ENCODE results near the gene RPL23. TPM values are rescaled to one million over a fixed set of nuclear protein-coding genes. Genes with fewer than 3 reads are reported as not detected.
A peak's percentile ranks its signal among the peaks of the same experiment; 100 is the strongest.

Gene RPL23
- total RNA-seq, 4 donors from 2014 or later: 755 to 2,040 (median 1,511) TPM

DNA sequence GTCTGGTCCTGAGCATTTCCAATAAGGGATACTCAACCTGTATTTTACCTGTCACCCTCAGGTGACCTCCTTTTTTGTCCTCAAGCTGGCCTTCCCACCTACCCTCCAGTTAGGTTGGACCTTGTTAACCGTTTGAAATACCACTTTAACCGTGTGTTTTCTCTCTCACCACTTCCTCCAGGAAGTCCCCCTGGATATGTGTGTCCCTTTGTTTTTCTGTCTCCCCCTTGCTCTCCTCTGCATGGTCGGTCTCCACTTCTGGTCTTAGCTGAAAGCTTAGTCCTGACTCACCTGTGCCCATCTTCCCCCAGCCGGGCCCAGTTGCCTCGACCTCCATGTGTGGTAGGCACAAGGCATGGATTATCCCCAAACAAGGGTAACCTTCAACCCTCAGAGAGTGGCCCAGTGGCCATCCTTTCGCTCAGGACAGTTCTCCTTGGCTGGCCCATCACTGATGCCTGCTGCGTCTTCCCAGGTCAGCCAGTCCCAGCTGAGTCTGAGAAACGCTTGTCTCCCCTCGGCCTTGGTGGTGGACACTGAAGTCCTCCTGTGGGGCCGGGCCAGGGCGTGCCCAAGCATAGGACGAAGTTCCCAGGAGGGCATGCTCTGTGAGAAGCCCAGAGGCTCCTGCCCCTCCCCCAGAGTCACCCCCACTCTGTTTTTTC, 36.4 kb upstream of the RPL23 start:
- no peak for ATAC-seq
- no peaks in the 10 kb centered on the region for H3K9me3 ChIP-seq
- H3K4me3 ChIP-seq: no peak overlapping the region
- H3K27me3 ChIP-seq: no peaks in the 10 kb centered on the region
- 56 to 81% methylated on average over 2 to 6 of the region's 12 CpGs for WGBS, 2 donors (ENCODE audit: low coverage in 1 of 2)
- peaks cover 0 to 64% of the 10 kb centered on the region in 2 donors for H3K36me3 ChIP-seq
- TF ChIP-seq, protein P1, sequence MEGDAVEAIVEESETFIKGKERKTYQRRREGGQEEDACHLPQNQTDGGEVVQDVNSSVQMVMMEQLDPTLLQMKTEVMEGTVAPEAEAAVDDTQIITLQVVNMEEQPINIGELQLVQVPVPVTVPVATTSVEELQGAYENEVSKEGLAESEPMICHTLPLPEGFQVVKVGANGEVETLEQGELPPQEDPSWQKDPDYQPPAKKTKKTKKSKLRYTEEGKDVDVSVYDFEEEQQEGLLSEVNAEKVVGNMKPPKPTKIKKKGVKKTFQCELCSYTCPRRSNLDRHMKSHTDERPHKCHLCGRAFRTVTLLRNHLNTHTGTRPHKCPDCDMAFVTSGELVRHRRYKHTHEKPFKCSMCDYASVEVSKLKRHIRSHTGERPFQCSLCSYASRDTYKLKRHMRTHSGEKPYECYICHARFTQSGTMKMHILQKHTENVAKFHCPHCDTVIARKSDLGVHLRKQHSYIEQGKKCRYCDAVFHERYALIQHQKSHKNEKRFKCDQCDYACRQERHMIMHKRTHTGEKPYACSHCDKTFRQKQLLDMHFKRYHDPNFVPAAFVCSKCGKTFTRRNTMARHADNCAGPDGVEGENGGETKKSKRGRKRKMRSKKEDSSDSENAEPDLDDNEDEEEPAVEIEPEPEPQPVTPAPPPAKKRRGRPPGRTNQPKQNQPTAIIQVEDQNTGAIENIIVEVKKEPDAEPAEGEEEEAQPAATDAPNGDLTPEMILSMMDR (IDR thresholded peaks at IDR 0.05): no peak
- no peak for TF ChIP-seq POLR2AphosphoS5 (IDR thresholded peaks at IDR 0.05)
- TF ChIP-seq EP300 (IDR thresholded peaks at IDR 0.05): no peak
- TF ChIP-seq POLR2A (IDR thresholded peaks at IDR 0.05): no peak
- peaks cover 0 to 84% (median 38%) of the 10 kb centered on the region in 3 donors for H3K4me1 ChIP-seq
- peak overlapping the region in 2 of 4 donors; percentile 3 to 19 for H3K27ac ChIP-seq

DNA sequence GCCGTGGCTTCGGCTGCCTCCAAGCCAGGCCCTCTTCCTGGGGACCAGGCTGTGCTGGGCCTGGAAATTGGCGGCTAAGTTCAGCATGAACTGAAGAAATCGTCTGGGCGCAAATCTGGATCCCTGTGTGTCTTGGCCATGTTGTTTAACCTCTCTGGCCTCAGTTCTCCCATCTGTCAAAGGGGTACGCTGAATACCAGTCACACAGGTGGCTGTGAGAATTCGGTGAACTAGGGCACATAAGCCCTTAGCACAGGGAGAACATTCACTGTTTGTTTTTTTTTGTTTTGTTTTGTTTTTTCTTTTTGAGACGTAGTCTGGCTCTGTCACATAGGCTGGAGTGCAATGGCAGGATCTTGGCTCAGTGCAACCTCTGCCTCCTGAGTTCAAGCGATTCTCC, 35.3 kb upstream of the RPL23 start:
- no peak for ATAC-seq
- Histone ChIP-seq H3K4me3 (no peak overlapping the region), H3K36me3 (peaks cover 0 to 57% of the 10 kb centered on the region in 2 donors), H3K9me3 (no peaks in the 10 kb centered on the region), H3K27me3 (no peaks in the 10 kb centered on the region), H3K4me1 (peaks cover 0 to 84% (median 43%) of the 10 kb centered on the region in 3 donors), H3K27ac (no peak overlapping the region)
- TF ChIP-seq POLR2AphosphoS5 (IDR thresholded peaks at IDR 0.05): no peak
- TF ChIP-seq, protein P1 (IDR thresholded peaks at IDR 0.05): no peak
- TF ChIP-seq POLR2A (IDR thresholded peaks at IDR 0.05): no peak
- TF ChIP-seq EP300 (IDR thresholded peaks at IDR 0.05): no peak
- 81 to 100% methylated on average over 2 to 5 of the region's 9 CpGs for WGBS, 2 donors (ENCODE audit: low coverage in 1 of 2)

DNA sequence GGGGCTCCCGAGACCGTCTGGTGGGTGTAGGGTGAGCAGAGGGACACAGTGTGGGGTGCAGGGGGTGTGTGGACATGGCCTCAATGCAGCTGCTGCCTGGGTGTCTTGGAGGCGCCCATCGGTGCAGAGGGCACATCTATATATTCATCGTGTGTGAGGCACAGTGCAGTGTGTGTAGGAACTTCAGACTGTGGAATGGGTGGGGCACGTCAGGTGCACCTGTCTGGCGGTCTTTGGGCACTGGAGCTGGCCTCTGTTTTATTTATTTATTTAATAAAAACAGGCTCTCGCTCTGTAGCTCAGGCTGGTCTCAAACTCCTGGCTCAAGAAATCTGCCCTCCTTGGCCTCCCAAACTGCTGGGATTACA, 33.1 kb upstream of the RPL23 start:
- peaks cover 0 to 50% of the 10 kb centered on the region in 2 donors for H3K36me3 ChIP-seq
- H3K9me3 ChIP-seq: no peaks in the 10 kb centered on the region
- H3K27ac ChIP-seq: peak overlapping the region in 2 of 4 donors; percentile 51 to 72
- no peaks in the 10 kb centered on the region for H3K27me3 ChIP-seq
- H3K4me3 ChIP-seq: no peak overlapping the region
- H3K4me1 ChIP-seq: peaks cover 0 to 84% (median 51%) of the 10 kb centered on the region in 3 donors
- no peak for ATAC-seq
- no peak for TF ChIP-seq POLR2A (IDR thresholded peaks at IDR 0.05)
- no peak for TF ChIP-seq EP300 (IDR thresholded peaks at IDR 0.05)
- WGBS, 2 donors (ENCODE audit: low coverage in 1 of 2): 48 to 100% methylated on average over 3 to 7 of the region's 8 CpGs

GRCh38 chr17:38885728-38886642, 32.5 kb upstream of the RPL23 start:
- ATAC-seq: no peak
- 40 to 48% methylated on average over 2 to 9 of the region's 11 CpGs for WGBS, 2 donors (ENCODE audit: low coverage in 1 of 2)
- Histone ChIP-seq H3K27me3 (no peaks in the 10 kb centered on the region), H3K4me3 (no peak overlapping the region), H3K36me3 (peaks cover 0 to 46% of the 10 kb centered on the region in 2 donors), H3K9me3 (no peaks in the 10 kb centered on the region), H3K4me1 (peaks cover 0 to 88% (median 57%) of the 10 kb centered on the region in 3 donors), H3K27ac (peak overlapping the region in 3 of 4 donors; percentile 51 to 72 (median 54))
- TF ChIP-seq EP300 (IDR thresholded peaks at IDR 0.05) (no peak), POLR2A (IDR thresholded peaks at IDR 0.05) (no peak), POLR2AphosphoS5 (IDR thresholded peaks at IDR 0.05) (no peak)
- TF ChIP-seq, protein P1 (IDR thresholded peaks at IDR 0.05): no peak

GRCh38 chr17:38885044-38885727, 31.7 kb upstream of the RPL23 start:
- 20 to 38% methylated on average over 1 to 3 of the region's 9 CpGs for WGBS, 2 donors (ENCODE audit: low coverage in 1 of 2)
- Histone ChIP-seq H3K27me3 (no peaks in the 10 kb centered on the region), H3K27ac (peak overlapping the region in 3 of 4 donors; percentile 51 to 72 (median 54)), H3K36me3 (peaks cover 0 to 45% of the 10 kb centered on the region in 2 donors), H3K9me3 (no peaks in the 10 kb centered on the region), H3K4me1 (peaks cover 2 to 88% (median 65%) of the 10 kb centered on the region in 3 donors), H3K4me3 (no peak overlapping the region)
- no peak for ATAC-seq
- TF ChIP-seq POLR2AphosphoS5 (IDR thresholded peaks at IDR 0.05): no peak
- no peak for TF ChIP-seq EP300 (IDR thresholded peaks at IDR 0.05)
- TF ChIP-seq, protein P1 (IDR thresholded peaks at IDR 0.05): no peak
- no peak for TF ChIP-seq POLR2A (IDR thresholded peaks at IDR 0.05)

Measured in gastroesophageal sphincter (tissue), 4 donors.